ENCODE data around the gene RECK.

DNA sequence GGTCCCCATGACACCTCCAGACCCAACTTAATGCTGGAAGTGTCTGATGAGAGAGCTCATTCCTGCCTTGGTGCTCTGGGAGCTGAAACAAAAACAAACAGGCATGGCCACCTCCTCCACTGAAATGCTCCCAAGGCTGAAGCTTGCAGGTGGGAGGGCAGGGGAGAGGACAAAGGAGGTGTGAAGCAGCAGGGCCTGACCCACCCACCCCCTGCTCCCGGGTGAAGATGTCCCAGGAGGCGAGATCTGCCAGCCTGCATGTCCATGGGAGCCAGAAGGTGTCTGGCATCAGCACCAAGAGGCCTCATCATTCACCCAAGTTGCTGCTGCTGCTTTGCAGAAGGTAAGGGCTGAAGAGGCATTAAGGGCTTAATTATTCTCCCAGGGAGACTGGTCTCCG, 128.3 kb downstream of the RECK start:
- TF ChIP-seq POLR2A (IDR thresholded peaks at IDR 0.05) (no peak), POLR2AphosphoS5 (IDR thresholded peaks at IDR 0.05) (no peak)
- TF ChIP-seq, protein P1, sequence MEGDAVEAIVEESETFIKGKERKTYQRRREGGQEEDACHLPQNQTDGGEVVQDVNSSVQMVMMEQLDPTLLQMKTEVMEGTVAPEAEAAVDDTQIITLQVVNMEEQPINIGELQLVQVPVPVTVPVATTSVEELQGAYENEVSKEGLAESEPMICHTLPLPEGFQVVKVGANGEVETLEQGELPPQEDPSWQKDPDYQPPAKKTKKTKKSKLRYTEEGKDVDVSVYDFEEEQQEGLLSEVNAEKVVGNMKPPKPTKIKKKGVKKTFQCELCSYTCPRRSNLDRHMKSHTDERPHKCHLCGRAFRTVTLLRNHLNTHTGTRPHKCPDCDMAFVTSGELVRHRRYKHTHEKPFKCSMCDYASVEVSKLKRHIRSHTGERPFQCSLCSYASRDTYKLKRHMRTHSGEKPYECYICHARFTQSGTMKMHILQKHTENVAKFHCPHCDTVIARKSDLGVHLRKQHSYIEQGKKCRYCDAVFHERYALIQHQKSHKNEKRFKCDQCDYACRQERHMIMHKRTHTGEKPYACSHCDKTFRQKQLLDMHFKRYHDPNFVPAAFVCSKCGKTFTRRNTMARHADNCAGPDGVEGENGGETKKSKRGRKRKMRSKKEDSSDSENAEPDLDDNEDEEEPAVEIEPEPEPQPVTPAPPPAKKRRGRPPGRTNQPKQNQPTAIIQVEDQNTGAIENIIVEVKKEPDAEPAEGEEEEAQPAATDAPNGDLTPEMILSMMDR (IDR thresholded peaks at IDR 0.05): no peak

All from breast epithelium (tissue), 3 donors.